Inflammatory macrophage treated with lipopolysaccharide for 1 hour (primary cell): ENCODE measurements around the gene EIF2B4.

Source experiments
- DNase-seq, 2 donors: peaks; one replicate each; pipeline ENCODE4 v3.0.0-alpha.2; 2020 to 2022

EIF2B4 gene

GRCh38 chr2:27370026-27370815, at the start of gene EIF2B4, which contains the start of gene SNX17:
Gene EIF2B4 (minus strand): TSS chr2:27370338. CDS start chr2:27370314, 24 bp downstream.
Gene SNX17 (plus strand): TSS chr2:27370616. CDS start chr2:27370744, 128 bp downstream.
- peak; percentile 98 to 100 for DNase-seq

DNA sequence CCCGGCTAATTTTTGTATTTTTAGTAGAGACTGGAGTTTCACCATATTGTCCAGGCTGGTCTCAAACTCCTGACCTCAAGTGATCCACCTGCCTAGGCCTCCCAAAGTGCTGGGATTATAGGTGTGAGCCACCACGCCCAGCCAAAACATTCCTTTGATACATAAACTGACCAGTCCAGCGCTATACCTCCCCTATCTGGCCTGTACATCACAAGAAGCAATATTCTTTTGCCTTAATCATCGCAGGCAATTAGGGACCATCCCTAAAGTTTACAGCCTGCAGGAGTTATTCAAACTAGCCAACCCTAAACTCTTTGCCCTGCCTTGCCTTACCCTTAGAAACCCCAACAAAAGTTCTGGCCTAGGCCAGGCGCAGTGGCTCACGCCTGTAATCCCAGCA, 46.0 kb upstream of the EIF2B4 start:
- no peak for DNase-seq

GRCh38 chr2:27412419-27413152, 42.4 kb upstream of the EIF2B4 start:
- DNase-seq = no peak

GRCh38 chr2:27409321-27410073, 39.4 kb upstream of the EIF2B4 start, which contains the start of gene PPM1G:
Gene PPM1G (minus strand): TSS chr2:27409591. CDS start chr2:27409422, 169 bp downstream.
- peak; percentile 91 to 94 for DNase-seq

DNA sequence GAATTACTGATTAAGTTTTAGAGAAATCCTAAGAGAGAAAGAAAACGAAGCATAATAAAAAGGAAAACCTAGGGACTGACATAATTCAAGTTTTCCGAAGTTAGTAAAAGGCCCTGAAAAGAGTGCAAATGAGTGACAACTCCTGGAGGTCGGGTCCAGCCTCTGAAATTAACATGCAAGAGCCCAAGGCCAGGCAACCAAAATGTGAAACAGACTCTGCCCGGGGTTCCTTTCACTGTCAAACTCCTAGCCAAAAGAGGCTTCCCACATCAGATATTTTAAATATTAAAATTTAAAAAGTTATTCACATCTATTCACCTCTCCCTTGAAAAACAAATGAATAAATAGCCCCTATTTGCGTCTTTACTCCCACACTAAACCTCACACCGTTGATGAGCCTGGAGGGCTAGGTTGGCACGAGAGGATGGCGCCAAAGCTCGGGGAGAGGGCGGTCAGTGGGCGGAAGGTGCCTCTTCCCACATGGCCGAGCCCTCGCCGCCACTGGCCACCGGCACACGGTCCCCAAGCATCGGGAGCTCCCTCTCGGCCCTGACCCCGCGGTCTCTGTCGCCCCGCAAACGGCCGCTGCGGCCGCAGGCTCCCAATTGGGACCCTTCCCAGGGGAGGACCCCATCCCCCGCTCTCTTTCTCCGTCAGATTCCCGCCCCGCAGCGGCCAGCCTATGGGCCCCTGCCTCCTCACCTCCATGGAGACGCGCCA, 38.6 kb upstream of the EIF2B4 start:
- peak in 1 of 2 donors; percentile 17 for DNase-seq

DNA sequence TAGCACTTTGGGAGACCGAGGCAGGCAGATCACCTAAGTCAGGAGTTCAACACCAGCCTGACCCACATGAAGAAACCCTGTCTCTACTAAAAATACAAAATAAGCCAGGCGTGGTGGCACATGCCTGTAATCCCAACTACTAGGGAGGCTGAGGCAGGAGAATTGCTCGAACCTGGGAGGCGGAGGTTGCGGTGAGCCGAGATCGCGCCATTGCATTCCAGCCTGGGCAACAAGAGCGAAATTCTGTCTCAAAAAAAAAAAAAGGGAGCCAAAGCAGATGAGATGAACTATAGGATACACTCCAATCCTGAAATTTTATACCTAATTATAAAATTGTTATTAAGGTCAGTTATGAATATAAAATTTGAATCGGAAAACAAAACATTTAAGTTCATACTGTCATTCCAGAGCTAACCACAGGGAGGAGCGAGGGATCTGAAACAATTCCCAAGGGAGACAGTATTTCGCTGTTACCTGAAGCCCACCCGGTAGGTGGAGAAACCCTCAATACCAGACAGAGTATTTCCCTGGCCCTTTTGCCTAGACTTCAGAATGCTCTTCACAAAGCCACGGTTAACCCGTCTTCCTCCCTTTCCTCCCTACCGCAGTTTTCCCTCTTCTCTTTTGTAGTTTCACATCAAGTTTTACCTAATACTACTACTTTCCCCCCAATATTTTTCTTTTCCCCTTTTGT, 37.8 kb upstream of the EIF2B4 start:
- DNase-seq = peak in 1 of 2 donors; percentile 31

DNA sequence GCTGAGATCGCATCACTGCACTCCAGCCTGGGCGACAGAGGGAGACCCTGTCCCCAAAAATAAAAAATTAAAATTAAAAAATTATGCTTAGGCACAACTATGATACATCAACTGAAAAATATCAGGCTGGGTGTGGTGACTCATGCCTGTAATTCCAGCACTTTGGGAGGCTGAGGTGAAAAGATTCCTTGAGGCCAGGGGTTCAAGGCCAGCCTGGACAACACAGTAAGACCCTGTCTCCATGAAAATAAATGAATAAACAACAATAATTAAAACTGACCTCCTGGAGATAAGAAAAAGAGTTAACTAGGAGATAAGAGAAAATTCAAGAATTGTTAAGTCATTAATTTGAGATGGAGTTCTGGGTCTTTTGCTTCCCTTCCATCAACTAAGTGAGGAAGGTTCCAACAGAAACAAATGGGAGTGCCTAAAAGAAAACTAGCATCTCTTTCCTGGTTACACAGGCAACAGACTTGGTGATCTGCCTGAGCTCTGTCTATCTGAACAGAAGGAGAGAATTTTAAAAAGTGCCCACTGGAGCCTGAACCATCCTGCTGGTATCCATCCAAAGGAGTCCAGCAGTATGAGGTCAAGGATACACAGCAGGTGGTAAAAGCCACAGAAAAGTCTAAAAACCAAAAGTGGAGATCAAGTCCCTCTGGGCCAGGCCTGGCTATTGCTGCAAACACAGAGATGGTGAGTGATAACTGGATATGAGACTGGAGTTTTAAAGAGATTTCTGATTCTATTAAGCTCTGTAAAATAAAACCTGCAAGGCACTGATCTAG, 30.4 kb upstream of the EIF2B4 start:
- no peak for DNase-seq

- no peak for DNase-seq
Observed at GRCh38 chr2:27398962-27399361, 28.8 kb upstream of the EIF2B4 start.

GRCh38 chr2:27393225-27393624, 23.1 kb upstream of the EIF2B4 start:
- DNase-seq = no peak

DNA sequence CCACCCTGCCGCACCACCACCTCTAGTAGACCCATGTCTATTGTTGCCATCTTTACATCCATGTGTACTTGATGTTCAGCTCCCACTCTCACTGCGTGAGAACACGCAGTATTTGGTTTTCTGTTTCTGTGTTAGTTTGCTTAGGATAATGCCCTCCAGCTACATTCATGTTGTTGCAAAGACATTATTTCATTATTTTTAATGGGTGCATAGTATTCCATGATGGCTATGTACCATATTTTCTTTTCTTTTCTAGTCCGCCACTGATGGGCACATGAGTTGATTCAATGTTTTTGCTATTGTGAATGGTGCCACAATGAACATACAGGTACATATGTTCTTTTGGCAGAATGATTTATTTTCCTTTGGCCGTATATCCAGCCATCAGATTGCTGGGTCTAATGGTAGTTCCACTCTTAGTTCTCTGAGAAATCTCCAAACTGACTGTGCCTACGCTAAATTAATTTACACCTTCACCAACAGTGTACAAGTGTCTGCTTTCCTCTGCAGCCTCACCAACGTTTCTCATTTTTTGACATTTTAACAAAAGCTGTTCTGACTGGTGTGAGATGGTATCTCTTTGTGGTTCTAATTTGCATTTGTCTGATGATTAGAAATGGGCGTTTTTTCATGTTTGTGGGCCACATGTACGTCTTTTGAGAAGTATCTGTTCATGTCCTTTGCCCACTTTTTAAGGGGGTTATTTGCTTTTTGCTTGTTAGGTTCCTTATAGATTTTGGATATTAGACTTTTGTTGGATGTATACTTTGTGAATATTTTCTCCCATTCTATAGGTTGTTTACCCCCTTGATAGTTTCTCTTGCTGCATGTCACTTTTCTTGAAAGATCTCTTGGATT, 20.9 kb upstream of the EIF2B4 start:
- DNase-seq = no peak

GRCh38 chr2:27381577-27382181, 11.5 kb upstream of the EIF2B4 start:
- DNase-seq = no peak

- peak; percentile 95 to 96 for DNase-seq
Observed at GRCh38 chr2:27380626-27381545, 10.7 kb upstream of the EIF2B4 start, which contains the start of gene ZNF513. Gene ZNF513 (minus strand): TSS chr2:27380734. CDS start chr2:27380526, 208 bp downstream.

DNA sequence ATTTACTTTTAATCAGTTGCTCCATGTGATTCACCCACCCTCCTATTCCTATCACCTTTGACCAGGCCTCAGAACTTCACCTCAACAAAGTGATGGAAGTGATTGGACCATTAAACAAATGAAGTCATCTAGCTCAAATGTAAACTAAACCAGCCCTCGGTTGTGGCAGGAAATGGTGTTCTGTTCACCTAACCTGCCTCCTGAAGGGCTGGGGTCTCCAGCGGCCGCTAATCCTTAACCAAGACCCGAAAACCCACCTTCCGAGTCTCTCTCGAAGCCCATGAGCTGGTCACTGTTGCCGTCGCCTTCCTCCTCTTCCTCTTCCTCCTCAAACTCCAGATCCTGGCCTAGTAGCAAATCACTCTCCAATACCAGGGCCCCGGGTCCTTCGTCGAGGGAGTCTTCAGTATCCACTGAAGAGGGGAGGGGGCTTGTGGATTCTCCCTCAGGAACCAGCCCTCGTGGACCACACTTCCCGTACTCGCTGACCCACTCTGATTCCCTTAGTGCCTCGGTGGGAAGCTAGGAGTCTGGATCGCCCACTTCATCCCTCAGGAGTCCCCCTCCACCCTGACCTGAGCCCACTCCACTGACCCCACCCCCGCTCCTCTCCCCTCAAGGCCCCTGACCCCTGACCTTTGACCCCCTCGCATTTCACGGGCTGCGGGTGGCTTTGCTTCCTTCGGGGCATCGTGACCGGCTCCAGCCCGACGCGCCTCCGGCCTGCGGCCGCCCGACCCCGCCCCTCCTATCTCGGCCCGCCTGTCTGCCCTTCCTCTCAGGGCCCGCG, 9.9 kb upstream of the EIF2B4 start:
- peak; percentile 58 for DNase-seq

DNA sequence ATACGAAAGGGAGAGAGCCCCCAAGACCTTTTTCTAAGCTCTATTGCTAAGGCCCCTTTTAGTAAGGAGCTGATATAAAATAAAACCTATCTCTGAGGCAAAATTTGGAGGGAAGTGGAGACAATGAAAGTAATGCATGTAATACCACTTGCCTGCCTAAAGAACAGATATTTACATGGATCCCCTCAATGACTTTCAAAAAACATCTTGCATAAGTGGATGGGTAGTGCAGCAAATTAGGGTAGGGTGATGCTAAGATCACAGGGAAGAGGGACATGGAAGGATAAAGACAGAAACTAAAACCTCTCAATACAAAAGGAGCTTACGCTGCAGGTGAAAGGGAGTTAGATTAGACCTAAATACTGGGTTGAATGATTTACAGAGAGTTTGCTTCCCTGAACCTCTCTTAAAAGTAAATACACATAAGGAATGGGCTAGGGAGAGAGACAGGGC, 9.3 kb upstream of the EIF2B4 start:
- no peak for DNase-seq

GRCh38 chr2:27378809-27379290, 8.7 kb upstream of the EIF2B4 start:
- no peak for DNase-seq

DNA sequence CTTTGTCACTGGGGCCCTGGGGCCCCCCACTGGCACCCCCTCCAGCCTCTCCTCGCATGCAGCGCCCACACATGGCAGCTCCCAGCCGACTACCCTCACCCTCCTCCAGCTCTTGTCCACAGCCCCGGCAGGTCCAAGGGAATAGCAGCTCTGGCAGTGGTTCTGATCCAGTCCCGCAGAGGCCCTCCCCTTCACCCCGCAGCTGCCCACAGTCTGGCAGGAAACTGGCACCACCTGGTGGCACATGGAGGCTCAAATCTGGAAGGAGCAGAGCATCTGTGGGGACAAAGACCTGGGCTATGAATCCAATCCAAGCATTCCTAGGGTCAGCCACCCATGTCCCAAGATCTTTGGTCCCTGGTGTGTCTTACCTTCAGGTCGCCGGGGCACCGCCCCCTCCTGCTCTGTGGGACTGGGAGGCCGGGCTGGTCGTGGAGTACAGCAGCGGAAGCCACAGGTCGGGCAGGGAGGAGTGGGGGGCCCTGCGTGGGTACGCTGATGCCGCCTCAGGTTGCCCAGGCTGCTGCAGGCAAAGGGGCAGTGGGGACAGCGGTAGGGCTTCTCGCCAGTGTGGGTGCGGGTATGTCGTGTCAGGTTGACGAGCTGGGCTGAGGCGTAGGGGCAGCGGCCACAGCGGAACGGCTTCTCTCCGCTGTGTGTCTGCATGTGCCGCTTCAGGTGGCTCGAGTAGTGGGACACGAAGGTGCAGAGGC, 8.1 kb upstream of the EIF2B4 start:
- DNase-seq = no peak
